MM.1S (cell line): ENCODE data around the gene OSMR.

ENCODE experiments used
- DNase-seq: peaks from one replicate; pipeline ENCODE4 v3.0.0-alpha.2; 2015
- H2AFZ ChIP-seq: fragments of 300-600 bp; sonication (generic); 2 replicates; pipeline ENCODE4 v1.6.0; 2016; ENCODE audit warnings: antibody characterized with exemption, low read length
- H3F3A ChIP-seq: fragments of 300-600 bp; sonication (generic); 2 replicates; pipeline ENCODE4 v1.6.1; 2016; ENCODE audit warnings: mild to moderate bottlenecking, antibody characterized with exemption, low read length, moderate library complexity, mixed read lengths; ENCODE audit not compliant: insufficient read depth
- H3K27ac ChIP-seq: fragments of 300-600 bp; sonication (generic); 2 replicates; pipeline ENCODE4 v1.5.1; 2016; ENCODE audit warnings: mild to moderate bottlenecking, low read length
- H3K27me3 ChIP-seq: fragments of 300-600 bp; sonication (generic); replicated peaks from 2 replicates; pipeline ENCODE4 v1.6.0; 2016; ENCODE audit warnings: low read length; ENCODE audit not compliant: insufficient read depth
- H3K36me3 ChIP-seq: fragments of 300-600 bp; sonication (generic); replicated peaks from 2 replicates; pipeline ENCODE4 v1.6.1; 2016; ENCODE audit warnings: mild to moderate bottlenecking, low read length, mixed read lengths; ENCODE audit not compliant: insufficient read depth
- H3K4me1 ChIP-seq: fragments of 300-600 bp; sonication (generic); 2 replicates; pipeline ENCODE4 v1.6.1; 2016; ENCODE audit warnings: low read length, mixed read lengths
- H3K4me2 ChIP-seq: fragments of 300-600 bp; sonication (generic); 2 replicates; pipeline ENCODE4 v1.6.0; 2016; ENCODE audit warnings: low read depth, low read length
- H3K4me3 ChIP-seq: fragments of 300-600 bp; sonication (generic); 2 replicates; pipeline ENCODE4 v1.5.1; 2016; ENCODE audit warnings: low read length, mixed read lengths
- H3K79me2 ChIP-seq: fragments of 300-600 bp; sonication (generic); 2 replicates; pipeline ENCODE4 v1.6.1; 2016; ENCODE audit warnings: mixed run types, low read length, mixed read lengths
- H3K9ac ChIP-seq: fragments of 300-600 bp; sonication (generic); 2 replicates; pipeline ENCODE4 v1.6.1; 2016; ENCODE audit warnings: low read length, mixed read lengths
- H3K9me2 ChIP-seq: fragments of 300-600 bp; sonication (generic); replicated peaks from 2 replicates; pipeline ENCODE4 v1.6.1; 2016; ENCODE audit warnings: mild to moderate bottlenecking, low read length, mixed read lengths; ENCODE audit not compliant: insufficient read depth
- H3K9me3 ChIP-seq: fragments of 300-600 bp; sonication (generic); replicated peaks from 2 replicates; pipeline ENCODE4 v1.6.1; 2016; ENCODE audit warnings: mild to moderate bottlenecking, low read length, mixed read lengths; ENCODE audit not compliant: insufficient read depth
- H4K20me1 ChIP-seq: fragments of 300-600 bp; sonication (generic); 2 replicates; pipeline ENCODE4 v1.6.1; 2016; ENCODE audit warnings: mild to moderate bottlenecking, low read length, moderate library complexity, mixed read lengths; ENCODE audit not compliant: insufficient read depth
- CTCF ChIP-seq: fragments of 300-600 bp; sonication (generic); IDR thresholded peaks from 2 replicates; pipeline ENCODE4 v1.5.1; 2016; ENCODE audit warnings: antibody characterized with exemption, low read length, mixed read lengths
- EZH2 ChIP-seq: fragments of 300-600 bp; sonication (generic); optimal IDR thresholded peaks from 2 replicates; pipeline ENCODE3; 2017; ENCODE audit warnings: low read depth, mild to moderate bottlenecking, antibody characterized with exemption, low read length, mixed read lengths
- EZH2phosphoT487 ChIP-seq: fragments of 300-600 bp; sonication (generic); IDR thresholded peaks from 2 replicates; pipeline ENCODE4 v1.6.1; 2018; ENCODE audit warnings: antibody characterized with exemption, low read length

OSMR gene

GRCh38 chr5:38867416-38867815 is 21.6 kb downstream of the OSMR start:
- TF ChIP-seq EZH2 (no peak), CTCF (no peak), EZH2phosphoT487 (no peak)
- no peak overlapping the region for H3K27ac ChIP-seq
- H3K9ac ChIP-seq, result no peak overlapping the region
- no peak overlapping the region for H3K4me3 ChIP-seq
- no peaks in the 10 kb centered on the region for H3K79me2 ChIP-seq
- H3K4me2 ChIP-seq, result no peak overlapping the region
- H3K4me1 ChIP-seq, result no peaks in the 10 kb centered on the region
- DNase-seq, result no peak
- H3K36me3 ChIP-seq, result no peaks in the 10 kb centered on the region
- H4K20me1 ChIP-seq, result no peaks in the 10 kb centered on the region
- no peaks in the 10 kb centered on the region for H3K27me3 ChIP-seq
- H3K9me2 ChIP-seq, result no peaks in the 10 kb centered on the region
- no peak overlapping the region for H2AFZ ChIP-seq
- H3F3A ChIP-seq, result no peaks in the 10 kb centered on the region
- H3K9me3 ChIP-seq, result no peaks in the 10 kb centered on the region

- H3K9me2 ChIP-seq, result no peaks in the 10 kb centered on the region
- H3F3A ChIP-seq, result no peaks in the 10 kb centered on the region
- H3K9me3 ChIP-seq, result no peaks in the 10 kb centered on the region
- H2AFZ ChIP-seq, result no peak overlapping the region
- H3K27me3 ChIP-seq, result no peaks in the 10 kb centered on the region
- H3K27ac ChIP-seq, result no peak overlapping the region
- no peak overlapping the region for H3K4me3 ChIP-seq
- no peak for TF ChIP-seq CTCF
- no peak for TF ChIP-seq EZH2phosphoT487
- no peak for TF ChIP-seq EZH2
- no peak for DNase-seq
- no peaks in the 10 kb centered on the region for H3K36me3 ChIP-seq
- no peaks in the 10 kb centered on the region for H3K79me2 ChIP-seq
- H3K4me2 ChIP-seq, result no peak overlapping the region
- no peak overlapping the region for H3K9ac ChIP-seq
- no peaks in the 10 kb centered on the region for H4K20me1 ChIP-seq
- no peaks in the 10 kb centered on the region for H3K4me1 ChIP-seq
Observed at GRCh38 chr5:38870595-38870994, 24.8 kb downstream of the OSMR start.

- no peaks in the 10 kb centered on the region for H3K9me3 ChIP-seq
- no peaks in the 10 kb centered on the region for H4K20me1 ChIP-seq
- H3K36me3 ChIP-seq, result no peaks in the 10 kb centered on the region
- no peaks in the 10 kb centered on the region for H3K79me2 ChIP-seq
- no peaks in the 10 kb centered on the region for H3K27me3 ChIP-seq
- no peak overlapping the region for H3K4me2 ChIP-seq
- no peak overlapping the region for H3K4me3 ChIP-seq
- no peak overlapping the region for H3K9ac ChIP-seq
- H3F3A ChIP-seq, result no peaks in the 10 kb centered on the region
- H3K27ac ChIP-seq, result no peak overlapping the region
- no peaks in the 10 kb centered on the region for H3K9me2 ChIP-seq
- no peak for DNase-seq
- no peak for TF ChIP-seq EZH2
- no peak for TF ChIP-seq CTCF
- no peak for TF ChIP-seq EZH2phosphoT487
- H3K4me1 ChIP-seq, result no peaks in the 10 kb centered on the region
- no peak overlapping the region for H2AFZ ChIP-seq
Observed at GRCh38 chr5:38871058-38871605, 25.3 kb downstream of the OSMR start.
